Skeletal muscle tissue (tissue), 4 donors: ENCODE measurements around the gene DUSP9. TPM values are rescaled to one million over a fixed set of nuclear protein-coding genes. Genes with fewer than 3 reads are reported as not detected.
"Not testable (repeated sequence)": the region's sequence is repeated elsewhere in the genome, so short reads cannot be mapped to it uniquely, and the experiment has no call there.

Experiments
- H3K27ac ChIP-seq: one replicate; pipeline ENCODE4 v1.7.0; 2013; ENCODE audit warnings: mild to moderate bottlenecking, low read depth, low read length, inconsistent platforms
- H3K27me3 ChIP-seq, 3 donors: one replicate each; pipeline ENCODE4 v1.7.0; 2013; ENCODE audit warnings: low read length in 3 of 3; ENCODE audit not compliant: control insufficient read depth in 3 of 3, insufficient read depth in 3 of 3
- H3K36me3 ChIP-seq, 3 donors: one replicate each; pipeline ENCODE4 v1.7.0; 2013; ENCODE audit warnings: low read length in 3 of 3; ENCODE audit not compliant: control insufficient read depth in 3 of 3, insufficient read depth in 3 of 3
- H3K4me1 ChIP-seq, 3 donors: one replicate each; pipeline ENCODE4 v1.7.0; 2013; ENCODE audit warnings: low read length in 3 of 3, mild to moderate bottlenecking in 3 of 3; ENCODE audit not compliant: control insufficient read depth in 3 of 3, insufficient read depth in 3 of 3
- H3K4me3 ChIP-seq, 3 donors: one replicate each; pipeline ENCODE4 v1.7.0; 2013; ENCODE audit warnings: low read length in 3 of 3
- H3K9ac ChIP-seq, 3 donors: one replicate each; pipeline ENCODE4 v1.7.0; 2013; ENCODE audit warnings: low read length in 3 of 3, mild to moderate bottlenecking in 3 of 3, moderate library complexity in 2 of 3, low read depth in 1 of 3
- H3K9me3 ChIP-seq, 3 donors: one replicate each; pipeline ENCODE4 v1.7.0; 2013; ENCODE audit warnings: low read length in 3 of 3; ENCODE audit not compliant: control insufficient read depth in 3 of 3
- total RNA-seq: library from RNA; depleted of rRNA; stranded (reverse); fragments of >200 nt; gene quantifications from one replicate; pipeline ENCODE4 v1.2.3, GENCODE V29; 2014
- donor health status: Osteomylitis.

DUSP9 gene
- total RNA-seq, 1 donor from 2014 or later, result not detected

- H3K27ac ChIP-seq, H3K9me3 ChIP-seq, H3K27me3 ChIP-seq: not testable (repeated sequence)
- peaks cover 4 to 13% (median 8%) of the 10 kb centered on the region in 3 donors for H3K36me3 ChIP-seq
- H3K4me3 ChIP-seq, result peak overlapping the region in 1 of 3 donors; percentile 27
- peaks cover 16 to 56% (median 51%) of the 10 kb centered on the region in 3 donors for H3K4me1 ChIP-seq
- peak overlapping the region in 1 of 3 donors; percentile 85 for H3K9ac ChIP-seq
Observed at GRCh38 chrX:153691032-153691827, 44.2 kb downstream of the DUSP9 start.

DNA sequence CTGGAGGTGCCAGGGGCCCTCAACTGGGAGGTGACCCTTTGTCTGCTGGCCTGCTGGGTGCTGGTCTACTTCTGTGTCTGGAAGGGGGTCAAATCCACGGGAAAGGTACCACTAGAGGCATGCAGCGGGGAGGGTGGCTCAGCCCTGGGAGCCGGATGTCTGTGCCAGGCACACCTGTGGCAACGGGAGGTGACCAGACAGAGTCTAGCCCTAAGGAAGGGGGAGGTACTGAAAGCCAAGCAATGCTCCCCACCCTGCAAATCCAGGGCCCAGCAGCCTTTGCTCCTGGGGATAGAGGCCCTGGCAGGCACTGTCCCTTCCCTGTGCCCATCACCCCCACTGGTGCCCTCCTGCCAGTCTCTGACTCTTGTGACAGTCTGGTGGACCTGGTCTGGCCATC, 45.0 kb downstream of the DUSP9 start:
- Histone ChIP-seq H3K9me3 (no peaks in the 10 kb centered on the region), H3K9ac (peak overlapping the region in 1 of 3 donors; percentile 60), H3K36me3 (peaks cover 4 to 13% (median 8%) of the 10 kb centered on the region in 3 donors), H3K27me3 (no peaks in the 10 kb centered on the region), H3K4me3 (no peak overlapping the region), H3K27ac (no peak overlapping the region), H3K4me1 (peaks cover 17 to 63% (median 56%) of the 10 kb centered on the region in 3 donors)

DNA sequence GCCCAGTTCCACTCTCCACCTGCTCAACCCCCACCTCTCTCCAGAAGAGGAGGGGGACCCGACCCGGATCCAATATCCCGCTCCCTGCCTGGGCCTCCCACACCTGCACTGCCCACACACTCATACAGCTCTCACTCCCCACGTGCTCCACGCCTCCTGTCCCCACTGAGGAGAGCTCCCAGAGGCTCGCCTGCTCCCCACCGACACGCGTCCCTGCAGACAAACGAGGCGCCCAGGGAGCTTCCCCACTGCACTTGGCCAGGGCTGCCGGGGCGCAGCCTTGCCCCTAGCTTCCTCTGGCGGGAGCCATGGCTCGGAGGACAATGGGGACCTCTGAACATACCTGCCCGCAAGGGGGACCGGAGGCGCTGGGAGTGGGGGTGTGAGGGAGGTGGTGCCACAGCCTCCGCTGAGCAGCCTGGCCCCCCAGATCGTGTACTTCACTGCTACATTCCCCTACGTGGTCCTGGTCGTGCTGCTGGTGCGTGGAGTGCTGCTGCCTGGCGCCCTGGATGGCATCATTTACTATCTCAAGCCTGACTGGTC, 45.7 kb downstream of the DUSP9 start:
- peak overlapping the region in 1 of 3 donors; percentile 40 for H3K9ac ChIP-seq
- no peak overlapping the region for H3K27ac ChIP-seq
- peaks cover 4 to 13% (median 8%) of the 10 kb centered on the region in 3 donors for H3K36me3 ChIP-seq
- H3K27me3 ChIP-seq, result no peaks in the 10 kb centered on the region
- H3K4me1 ChIP-seq, result peaks cover 17 to 70% (median 56%) of the 10 kb centered on the region in 3 donors
- H3K4me3 ChIP-seq, result no peak overlapping the region
- no peaks in the 10 kb centered on the region for H3K9me3 ChIP-seq

DNA sequence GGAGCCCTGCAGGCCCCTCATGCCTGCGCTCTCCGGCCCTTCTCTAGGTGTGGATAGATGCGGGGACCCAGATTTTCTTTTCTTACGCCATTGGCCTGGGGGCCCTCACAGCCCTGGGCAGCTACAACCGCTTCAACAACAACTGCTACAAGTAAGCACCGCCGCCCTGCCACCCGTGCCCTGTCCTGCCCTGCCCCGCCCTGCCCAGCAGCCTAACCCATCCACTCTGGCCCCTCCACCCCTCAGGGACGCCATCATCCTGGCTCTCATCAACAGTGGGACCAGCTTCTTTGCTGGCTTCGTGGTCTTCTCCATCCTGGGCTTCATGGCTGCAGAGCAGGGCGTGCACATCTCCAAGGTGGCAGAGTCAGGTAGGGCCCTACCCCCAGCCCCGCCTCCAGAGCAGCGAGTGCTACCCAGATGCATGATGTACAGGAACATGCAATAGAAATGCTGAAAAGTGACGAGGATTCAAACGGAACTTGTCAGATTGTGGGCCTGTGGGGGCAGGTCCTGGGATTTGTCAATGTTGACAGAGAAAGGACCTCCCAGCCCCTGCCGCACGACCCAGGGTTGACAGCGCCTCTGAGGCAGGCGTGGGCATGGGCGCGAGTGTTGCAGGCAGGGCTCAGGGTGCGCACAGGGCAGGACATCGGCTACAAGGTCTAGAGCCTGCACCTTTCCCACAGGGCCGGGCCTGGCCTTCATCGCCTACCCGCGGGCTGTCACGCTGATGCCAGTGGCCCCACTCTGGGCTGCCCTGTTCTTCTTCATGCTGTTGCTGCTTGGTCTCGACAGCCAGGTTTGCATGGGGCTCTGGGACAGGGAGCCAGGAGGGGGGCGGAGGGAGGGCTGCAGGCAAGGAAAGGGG, 46.4 kb downstream of the DUSP9 start:
- Histone ChIP-seq H3K27ac (no peak overlapping the region), H3K4me1 (peaks cover 17 to 76% (median 62%) of the 10 kb centered on the region in 3 donors), H3K9ac (peak overlapping the region in 1 of 3 donors; percentile 40), H3K36me3 (peaks cover 4 to 13% (median 8%) of the 10 kb centered on the region in 3 donors), H3K27me3 (no peaks in the 10 kb centered on the region), H3K9me3 (no peaks in the 10 kb centered on the region), H3K4me3 (no peak overlapping the region)

- not testable (repeated sequence) for H3K27me3 ChIP-seq, H3K9me3 ChIP-seq, H3K27ac ChIP-seq, H3K4me3 ChIP-seq
- Histone ChIP-seq H3K36me3 (peaks cover 4 to 13% (median 8%) of the 10 kb centered on the region in 3 donors), H3K9ac (peak overlapping the region in 1 of 3 donors; percentile 33), H3K4me1 (peaks cover 19 to 84% (median 70%) of the 10 kb centered on the region in 3 donors)
Observed at GRCh38 chrX:153694256-153694655, 47.3 kb downstream of the DUSP9 start.

DNA sequence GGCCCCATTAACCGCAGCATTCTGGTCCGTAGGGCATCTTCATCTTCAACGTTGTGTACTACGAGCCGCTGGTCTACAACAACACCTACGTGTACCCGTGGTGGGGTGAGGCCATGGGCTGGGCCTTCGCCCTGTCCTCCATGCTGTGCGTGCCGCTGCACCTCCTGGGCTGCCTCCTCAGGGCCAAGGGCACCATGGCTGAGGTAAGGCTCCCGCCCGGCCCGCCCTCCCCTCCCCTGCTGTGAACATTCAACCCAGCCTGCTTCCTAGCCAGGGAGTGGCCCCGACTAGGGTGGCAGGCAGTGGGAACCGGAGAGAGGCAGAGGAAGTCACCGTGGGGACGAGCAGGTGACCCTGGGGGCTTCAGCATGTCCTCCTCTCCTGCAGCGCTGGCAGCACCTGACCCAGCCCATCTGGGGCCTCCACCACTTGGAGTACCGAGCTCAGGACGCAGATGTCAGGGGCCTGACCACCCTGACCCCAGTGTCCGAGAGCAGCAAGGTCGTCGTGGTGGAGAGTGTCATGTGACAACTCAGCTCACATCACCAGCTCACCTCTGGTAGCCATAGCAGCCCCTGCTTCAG, 47.8 kb downstream of the DUSP9 start:
- Histone ChIP-seq H3K4me3 (no peak overlapping the region), H3K9ac (peak overlapping the region in 1 of 3 donors; percentile 60), H3K9me3 (no peaks in the 10 kb centered on the region), H3K36me3 (peaks cover 3 to 13% (median 6%) of the 10 kb centered on the region in 3 donors), H3K4me1 (peaks cover 18 to 86% (median 72%) of the 10 kb centered on the region in 3 donors), H3K27me3 (no peaks in the 10 kb centered on the region), H3K27ac (no peak overlapping the region)

DNA sequence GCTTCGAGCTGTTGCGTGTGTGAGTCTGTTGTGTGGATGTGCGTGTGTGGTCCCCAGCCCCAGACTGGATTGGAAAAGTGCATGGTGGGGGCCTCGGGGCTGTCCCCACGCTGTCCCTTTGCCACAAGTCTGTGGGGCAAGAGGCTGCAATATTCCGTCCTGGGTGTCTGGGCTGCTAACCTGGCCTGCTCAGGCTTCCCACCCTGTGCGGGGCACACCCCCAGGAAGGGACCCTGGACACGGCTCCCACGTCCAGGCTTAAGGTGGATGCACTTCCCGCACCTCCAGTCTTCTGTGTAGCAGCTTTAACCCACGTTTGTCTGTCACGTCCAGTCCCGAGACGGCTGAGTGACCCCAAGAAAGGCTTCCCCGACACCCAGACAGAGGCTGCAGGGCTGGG, 49.1 kb downstream of the DUSP9 start:
- Histone ChIP-seq H3K9me3 (no peaks in the 10 kb centered on the region), H3K4me1 (peaks cover 22 to 89% (median 70%) of the 10 kb centered on the region in 3 donors), H3K27ac (no peak overlapping the region), H3K27me3 (no peaks in the 10 kb centered on the region), H3K36me3 (peaks cover 2 to 13% (median 6%) of the 10 kb centered on the region in 3 donors), H3K4me3 (no peak overlapping the region), H3K9ac (peak overlapping the region in 1 of 3 donors; percentile 45)

DNA sequence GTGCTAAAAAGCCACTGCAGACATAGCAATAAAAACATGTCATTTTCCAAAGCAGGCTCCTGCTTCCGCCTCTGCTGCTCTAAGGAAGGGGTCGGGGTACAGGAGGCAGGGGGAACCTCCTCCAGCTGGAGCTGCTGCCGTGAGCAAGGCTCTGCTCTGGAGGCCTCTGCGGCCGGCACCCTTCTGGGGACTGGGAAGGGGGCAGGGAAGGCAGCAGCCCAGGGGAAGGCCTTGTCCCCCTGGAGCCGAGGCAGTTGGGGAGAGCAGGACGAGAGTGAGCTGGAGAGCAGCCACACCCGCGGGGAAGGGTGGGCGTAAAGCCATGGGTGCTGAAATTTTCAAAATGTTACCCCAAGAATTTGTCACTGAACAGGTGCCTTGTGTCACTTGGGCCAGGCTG, 49.5 kb downstream of the DUSP9 start:
- not testable (repeated sequence) for H3K9me3 ChIP-seq, H3K27me3 ChIP-seq, H3K27ac ChIP-seq, H3K4me3 ChIP-seq
- Histone ChIP-seq H3K36me3 (peaks cover 2 to 13% (median 7%) of the 10 kb centered on the region in 3 donors), H3K4me1 (peaks cover 22 to 90% (median 71%) of the 10 kb centered on the region in 3 donors), H3K9ac (peak overlapping the region in 1 of 3 donors; percentile 45)

DNA sequence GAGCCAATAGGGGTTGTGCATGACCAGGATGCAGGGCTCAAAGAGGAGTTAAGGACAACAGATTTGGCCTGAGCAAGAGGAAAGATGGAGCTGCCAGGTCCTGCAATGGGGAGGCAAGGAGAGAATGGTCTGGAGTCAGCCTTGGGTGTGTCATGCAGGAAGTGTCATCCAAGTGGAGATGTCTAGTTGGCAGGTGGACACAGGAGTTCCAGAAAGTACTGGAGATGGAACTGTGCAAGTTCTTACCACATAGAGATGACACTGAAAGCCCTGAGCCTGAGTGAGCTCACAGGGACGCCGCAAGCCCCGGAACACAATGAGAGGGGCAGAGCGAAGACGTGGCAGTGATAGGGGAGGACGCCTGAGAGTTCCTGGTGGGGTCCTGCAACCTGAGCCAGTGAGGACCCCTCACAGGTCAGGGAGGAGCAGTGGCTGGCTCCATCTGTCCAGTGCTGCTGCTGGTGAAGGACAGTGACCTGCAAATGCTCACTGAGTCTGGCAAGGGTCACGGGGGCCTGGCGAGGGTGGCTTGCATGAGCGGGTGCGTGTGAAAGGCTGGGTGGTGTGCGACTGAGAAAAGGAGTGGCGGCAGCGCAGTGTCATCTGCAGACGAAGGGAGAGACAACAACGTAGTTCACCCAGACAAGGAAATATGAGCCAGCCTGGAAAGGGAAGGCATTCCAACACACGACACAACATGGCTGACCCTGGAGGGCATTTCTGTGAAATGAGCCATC, 50.2 kb downstream of the DUSP9 start:
- Histone ChIP-seq H3K4me1 (peaks cover 27 to 90% (median 71%) of the 10 kb centered on the region in 3 donors), H3K9ac (peak overlapping the region in 1 of 3 donors; percentile 57), H3K36me3 (peaks cover 2 to 13% (median 8%) of the 10 kb centered on the region in 3 donors)
- not testable (repeated sequence) for H3K27ac ChIP-seq, H3K27me3 ChIP-seq, H3K9me3 ChIP-seq, H3K4me3 ChIP-seq
